Keratinocyte (primary cell): ENCODE data around the gene C12orf42. TPM values are rescaled to one million over a fixed set of nuclear protein-coding genes. Genes with fewer than 3 reads are reported as not detected.

ENCODE experiments used
- DNase-seq: peaks from one replicate; pipeline ENCODE4 v3.0.0-alpha.2; 2011; ENCODE audit warnings: low read depth, missing footprints, low spot score
- FAIRE-seq: peaks from 2 replicates; lab custom pipeline; 2011; peaks lifted over from hg19 to GRCh38; lab: Jason Lieb, UNC
- H2AFZ ChIP-seq: 2 replicates; pipeline ENCODE4 v1.6.0; 2012; ENCODE audit warnings: low read length, control low read depth, inconsistent platforms; ENCODE audit not compliant: control insufficient read depth
- H3K27ac ChIP-seq: 2 replicates; pipeline ENCODE4 v1.5.1; 2011; ENCODE audit warnings: low read length; ENCODE audit not compliant: control insufficient read depth, insufficient read depth
- H3K27me3 ChIP-seq: 3 replicates; pipeline ENCODE4 v1.6.0; 2011; ENCODE audit warnings: low read length; ENCODE audit not compliant: control insufficient read depth, insufficient read depth; ENCODE audit errors: extremely low read depth
- H3K36me3 ChIP-seq, 2 experiments: 2 replicates in 1 of 2; 3 replicates in 1 of 2; pipeline ENCODE4 v1.5.1; 2011; ENCODE audit warnings: low read length in 2 of 2, mild to moderate bottlenecking in 1 of 2; ENCODE audit not compliant: control insufficient read depth in 2 of 2, insufficient read depth in 2 of 2; ENCODE audit errors: extremely low read depth in 1 of 2
- H3K4me1 ChIP-seq: 3 replicates; pipeline ENCODE4 v1.5.1; 2011; ENCODE audit warnings: low read length; ENCODE audit not compliant: control insufficient read depth, insufficient read depth; ENCODE audit errors: extremely low read depth
- H3K4me2 ChIP-seq: 3 replicates; pipeline ENCODE4 v1.6.0; 2011; ENCODE audit warnings: low read depth, low read length; ENCODE audit not compliant: control insufficient read depth, insufficient read depth; ENCODE audit errors: extremely low read depth
- H3K4me3 ChIP-seq, 3 experiments: fragments of 200-600 bp in 1 of 3; sonication (generic) in 1 of 3; 2 replicates in 2 of 3; 3 replicates in 1 of 3; pipeline ENCODE4 v1.5.1; 2011 to 2016; ENCODE audit warnings: low read length in 3 of 3, mild to moderate bottlenecking in 3 of 3, control low read depth in 2 of 3, inconsistent platforms in 1 of 3, low read depth in 1 of 3, mixed read lengths in 1 of 3, mixed run types in 1 of 3, moderate library complexity in 1 of 3; ENCODE audit not compliant: control insufficient read depth in 2 of 3, insufficient read depth in 2 of 3; ENCODE audit errors: extremely low read depth in 1 of 3
- H3K79me2 ChIP-seq: 2 replicates; pipeline ENCODE4 v1.6.0; 2012; ENCODE audit warnings: low read length; ENCODE audit not compliant: control insufficient read depth, insufficient read depth
- H3K9ac ChIP-seq: 3 replicates; pipeline ENCODE4 v1.6.0; 2011; ENCODE audit warnings: low read length; ENCODE audit not compliant: control insufficient read depth, insufficient read depth; ENCODE audit errors: extremely low read depth
- H3K9me1 ChIP-seq: 3 replicates; pipeline ENCODE4 v1.6.0; 2011; ENCODE audit warnings: low read length; ENCODE audit not compliant: control insufficient read depth, insufficient read depth; ENCODE audit errors: extremely low read depth
- H3K9me3 ChIP-seq: 2 replicates; pipeline ENCODE4 v1.5.1; 2012; ENCODE audit warnings: low read depth, low read length; ENCODE audit not compliant: control insufficient read depth
- H4K20me1 ChIP-seq: 3 replicates; pipeline ENCODE4 v1.6.0; 2011; ENCODE audit warnings: low read length; ENCODE audit not compliant: control insufficient read depth, insufficient read depth; ENCODE audit errors: extremely low read depth
- CTCF ChIP-seq, 3 experiments: IDR thresholded peaks in 1 of 3; conservative IDR thresholded peaks in 1 of 3; optimal IDR thresholded peaks in 1 of 3; 2 replicates in 2 of 3; 3 replicates in 1 of 3; pipeline versions ENCODE3 to v1.5.1; 2011; ENCODE audit warnings: low read length in 3 of 3, mild to moderate bottlenecking in 3 of 3, moderate library complexity in 2 of 3, control low read depth in 1 of 3, inconsistent platforms in 1 of 3; ENCODE audit not compliant: insufficient read depth in 2 of 3; ENCODE audit errors: extremely low read depth in 1 of 3
- EZH2 ChIP-seq: IDR thresholded peaks from one replicate; pipeline ENCODE4 v1.6.1; 2012; ENCODE audit warnings: inconsistent platforms, mild to moderate bottlenecking, low read length, moderate library complexity
- dilution Hi-C: fragments of 300-500 bp; cut with MboI; formaldehyde crosslinking; loops from one replicate; pipeline ENCODE4 v1.7.0; 2020; ENCODE audit warnings: low sequenced_read_pairs; ENCODE audit not compliant: extremely low pct_ligation_motif_present
- polyA plus RNA-seq, 5 experiments: library from polyadenylated mRNA; depleted of rRNA in 3 of 5; stranded (reverse) in 3 of 5; stranded (forward) in 1 of 5; unstranded in 1 of 5; fragments of >200 nt; gene quantifications; 1 replicate in 1 of 5; 2 replicates in 3 of 5; 3 replicates in 1 of 5; pipeline versions ENCODE4 v1.2.1 to v1.2.3, GENCODE V29; 2011 to 2012; ENCODE audit warnings: missing spikeins in 2 of 5, low read depth in 1 of 5, low replicate concordance in 1 of 5

C12orf42 gene
- polyA plus RNA-seq, 1 donor (not counting 4 experiments of a cell fraction or from before 2014, with no cell fraction given), result 0.08 TPM

- Histone ChIP-seq H3K4me2 (no peak overlapping the region), H3K79me2 (no peaks in the 10 kb centered on the region), H3K9ac (no peak overlapping the region), H3K27me3 (no peaks in the 10 kb centered on the region), H3K27ac (no peak overlapping the region), H2AFZ (no peak overlapping the region), H3K9me1 (no peaks in the 10 kb centered on the region), H4K20me1 (no peaks in the 10 kb centered on the region), H3K4me1 (no peaks in the 10 kb centered on the region), H3K36me3 (no peaks in the 10 kb centered on the region), H3K4me3 (no peak overlapping the region), H3K9me3 (no peaks in the 10 kb centered on the region)
- dilution Hi-C loops, result no loop called here
- no peak for DNase-seq
- no peak for TF ChIP-seq EZH2
- no peak for TF ChIP-seq CTCF (optimal IDR thresholded peaks at IDR 0.05 in 1 of 3, IDR thresholded peaks at IDR 0.05 in 1 of 3, conservative IDR thresholded peaks at IDR 0.05 in 1 of 3; ENCODE audit: extremely low read depth in 1 of 3, insufficient read depth in 2 of 3, low read length in 3 of 3)
- peak; percentile 56 for FAIRE-seq
Measured at GRCh38 chr12:103475073-103475472, 20.7 kb downstream of the C12orf42 start.

- no peak overlapping the region for H3K9ac ChIP-seq
- no peaks in the 10 kb centered on the region for H4K20me1 ChIP-seq
- no peaks in the 10 kb centered on the region for H3K36me3 ChIP-seq
- FAIRE-seq, result peak; percentile 76
- H3K27ac ChIP-seq, result peak overlapping the region; percentile 3
- peak; percentile 90 for DNase-seq
- TF ChIP-seq CTCF (optimal IDR thresholded peaks at IDR 0.05 in 1 of 3, IDR thresholded peaks at IDR 0.05 in 1 of 3, conservative IDR thresholded peaks at IDR 0.05 in 1 of 3; ENCODE audit: extremely low read depth in 1 of 3, insufficient read depth in 2 of 3, low read length in 3 of 3) (no peak), EZH2 (no peak)
- no peak overlapping the region for H3K4me3 ChIP-seq
- H3K4me2 ChIP-seq, result no peak overlapping the region
- dilution Hi-C loops, result no loop called here
- no peak overlapping the region for H2AFZ ChIP-seq
- no peaks in the 10 kb centered on the region for H3K9me3 ChIP-seq
- H3K79me2 ChIP-seq, result no peaks in the 10 kb centered on the region
- H3K9me1 ChIP-seq, result no peaks in the 10 kb centered on the region
- no peaks in the 10 kb centered on the region for H3K27me3 ChIP-seq
- H3K4me1 ChIP-seq, result no peaks in the 10 kb centered on the region
Measured at GRCh38 chr12:103470664-103471063, 25.1 kb downstream of the C12orf42 start.
